Measurements from ENCODE around the gene NASP. TPM values are rescaled to one million over a fixed set of nuclear protein-coding genes. Genes with fewer than 3 reads are reported as not detected.

Gene NASP
- total and polyA plus RNA-seq, 2 experiments from 2014 or later, result 294 to 1,039 TPM

GRCh38 chr1:45617618-45618017, 33.8 kb downstream of the NASP start (continued):
- TF ChIP-seq ZNF462 (CRISPR knock-in tag; IDR thresholded peaks at IDR 0.05), result no peak
- TF ChIP-seq JUNB (IDR thresholded peaks at IDR 0.05; ENCODE audit: unreplicated experiment), result no peak
- no peak for TF ChIP-seq NANOG (IDR thresholded peaks at IDR 0.05; ENCODE audit: borderline replicate concordance)

GRCh38 chr1:45619149-45619921, 35.5 kb downstream of the NASP start:
- peaks cover 7% of the 10 kb centered on the region for H3K4me1 Mint-ChIP-seq
- H3K36me3 ChIP-seq (ENCODE audit: insufficient read depth), result peaks cover 42% of the 10 kb centered on the region
- no peak for TF ChIP-seq CREB1 (CRISPR knock-in tag; IDR thresholded peaks at IDR 0.05; ENCODE audit: low read depth)
- TF ChIP-seq CTCF (conservative IDR thresholded peaks at IDR 0.05; ENCODE audit: low read depth in 2 of 2), result peak in 1 of 2 experiments; percentile 18; a peak in 1 of 4 replicates
- peak; percentile 18; the same call in 1 of the 2 replicates for TF ChIP-seq POLR2AphosphoS5 (IDR thresholded peaks at IDR 0.05; ENCODE audit: low read depth)
- TF ChIP-seq STAT1 (IDR thresholded peaks at IDR 0.05; ENCODE audit: unreplicated experiment), result no peak

More at GRCh38 chr1:45619149-45619921, 35.5 kb downstream of the NASP start:
- no peaks in the 10 kb centered on the region for H3K9me2 ChIP-seq (ENCODE audit: insufficient read depth)
- peaks cover 43% of the 10 kb centered on the region for H4K20me1 ChIP-seq (replicated peaks; ENCODE audit: insufficient read depth)
- H3F3A ChIP-seq (replicated peaks; ENCODE audit: low read depth), result peaks cover 87% of the 10 kb centered on the region
- no peak overlapping the region for H3K4me3 ChIP-seq
- H3K36me3 Mint-ChIP-seq (ENCODE audit: low read depth), result peaks cover 56% of the 10 kb centered on the region
- H3K27me3 Mint-ChIP-seq (ENCODE audit: insufficient read depth, low read depth, poor library complexity), result peaks cover 26% of the 10 kb centered on the region
- H2AFZ ChIP-seq, result no peak overlapping the region
- H3K4me1 ChIP-seq (ENCODE audit: insufficient read depth), result peaks cover 10% of the 10 kb centered on the region; the same call in 1 of the 2 replicates
- peak overlapping the region; percentile 34 for H3K27ac ChIP-seq (ENCODE audit: low read depth)
- H3K4me2 ChIP-seq, result no peak overlapping the region
- DNase-seq (ENCODE audit: low spot score) (peak; percentile 45), ATAC-seq (peak; percentile 2; the same call in 2 of the 3 replicates)
- H3K27me3 ChIP-seq (ENCODE audit: insufficient read depth), result no peaks in the 10 kb centered on the region
- H3K4me3 Mint-ChIP-seq, result no peak overlapping the region
- no peaks in the 10 kb centered on the region for H3K9me3 Mint-ChIP-seq
- no peaks in the 10 kb centered on the region for H3K79me2 ChIP-seq (replicated peaks; ENCODE audit: insufficient read depth)
- H3K27ac Mint-ChIP-seq, result peak overlapping the region; percentile 78
